IMR-90 (cell line): Measurements from ENCODE around the gene GALNT12. TPM values are rescaled to one million over a fixed set of nuclear protein-coding genes. Genes with fewer than 3 reads are reported as not detected.
A peak's percentile ranks its signal among the peaks of the same experiment; 100 is the strongest.

Experiments
- ATAC-seq: fragments of 200-7000 bp; cut with Tn5 transposase; 2 replicates; pipeline ENCODE4 v1.9.1; 2020; ENCODE audit warnings: low read depth, mild to moderate bottlenecking, moderate library complexity
- BruUV-seq: library from RNA; stranded (reverse); fragments of 400-500 nt; replicated peaks from 2 replicates; lab custom pipeline; 2021; lab: Mats Ljungman, UMichigan
- CTCF ChIA-PET: fragments of 300-600 bp; formaldehyde crosslinking; extraction: SDS; loops from one replicate; lab custom pipeline; 2021; ENCODE audit warnings: antibody characterized with exemption; lab: Yijun Ruan, JAX
- POLR2A ChIA-PET: fragments of 300-600 bp; sonication (Branson Sonifier 250); formaldehyde crosslinking; loops from one replicate; lab custom pipeline; 2022; ENCODE audit warnings: antibody characterized with exemption; ENCODE audit not compliant: unreplicated experiment; lab: Charles Lee
- DNase-seq: peaks from one replicate; pipeline ENCODE4 v3.0.0; 2013
- H2AFZ ChIP-seq: replicated peaks from 2 replicates; pipeline ENCODE3; 2013; ENCODE audit warnings: low read length, mild to moderate bottlenecking; ENCODE audit not compliant: poor library complexity
- H2AK5ac ChIP-seq: 2 replicates; pipeline ENCODE4 v1.6.1; 2013; ENCODE audit warnings: low read depth, low read length, inconsistent platforms
- H2AK9ac ChIP-seq: replicated peaks from 2 replicates; pipeline ENCODE3; 2013; ENCODE audit warnings: mild to moderate bottlenecking, low read depth, low read length, moderate library complexity; ENCODE audit not compliant: poor library complexity
- H2BK120ac ChIP-seq: 2 replicates; pipeline ENCODE4 v1.6.1; 2013; ENCODE audit warnings: low read depth, low read length, inconsistent platforms
- H2BK15ac ChIP-seq: 3 replicates; pipeline ENCODE4 v1.6.1; 2013; ENCODE audit warnings: low read depth, low read length, inconsistent platforms
- H2BK20ac ChIP-seq: 2 replicates; pipeline ENCODE4 v1.6.1; 2013; ENCODE audit warnings: low read depth, mild to moderate bottlenecking, inconsistent platforms, low read length, moderate library complexity
- H2BK5ac ChIP-seq: 2 replicates; pipeline ENCODE4 v1.6.1; 2013; ENCODE audit warnings: mild to moderate bottlenecking, low read depth, low read length, inconsistent platforms; ENCODE audit not compliant: poor library complexity, severe bottlenecking
- H3K14ac ChIP-seq: replicated peaks from 2 replicates; pipeline ENCODE4 v1.6.1; 2013; ENCODE audit warnings: low read depth, low read length, inconsistent platforms
- H3K18ac ChIP-seq: 2 replicates; pipeline ENCODE4 v1.6.1; 2013; ENCODE audit warnings: low read depth, low read length, control low read depth
- H3K23ac ChIP-seq: 2 replicates; pipeline ENCODE4 v1.6.1; 2013; ENCODE audit warnings: low read depth, low read length, inconsistent platforms
- H3K27ac ChIP-seq: 2 replicates; pipeline ENCODE4 v1.5.1; 2013; ENCODE audit warnings: mild to moderate bottlenecking, control low read depth, low read length; ENCODE audit not compliant: insufficient read depth
- H3K27me3 ChIP-seq: 2 replicates; pipeline ENCODE4 v1.6.1; 2013; ENCODE audit warnings: low read length; ENCODE audit not compliant: control insufficient read depth, insufficient read depth
- H3K36me3 ChIP-seq: 2 replicates; pipeline ENCODE4 v1.6.1; 2013; ENCODE audit warnings: low read length, mixed read lengths; ENCODE audit not compliant: control insufficient read depth, insufficient read depth
- H3K4ac ChIP-seq: 2 replicates; pipeline ENCODE4 v1.6.1; 2013; ENCODE audit warnings: low read depth, low read length, inconsistent platforms
- H3K4me1 ChIP-seq: 2 replicates; pipeline ENCODE4 v1.6.1; 2013; ENCODE audit warnings: low read length, mixed read lengths; ENCODE audit not compliant: control insufficient read depth, insufficient read depth
- H3K4me2 ChIP-seq: 2 replicates; pipeline ENCODE4 v1.6.1; 2013; ENCODE audit warnings: low read depth, mild to moderate bottlenecking, control low read depth, low read length, moderate library complexity
- H3K4me3 ChIP-seq: 2 replicates; pipeline ENCODE4 v1.5.1; 2013; ENCODE audit warnings: low read depth, mild to moderate bottlenecking, control low read depth, low read length, moderate library complexity; ENCODE audit not compliant: insufficient read depth
- H3K56ac ChIP-seq: 2 replicates; pipeline ENCODE4 v1.6.1; 2013; ENCODE audit warnings: low read length, inconsistent platforms; ENCODE audit not compliant: insufficient read depth; ENCODE audit errors: extremely low read depth
- H3K79me1 ChIP-seq, 2 experiments: 2 replicates each; pipeline ENCODE4 v1.6.1; 2013; ENCODE audit warnings: low read length in 2 of 2, inconsistent platforms in 1 of 2, low read depth in 1 of 2
- H3K9ac ChIP-seq: 2 replicates; pipeline ENCODE4 v1.6.1; 2013; ENCODE audit warnings: low read depth, low read length, control low read depth
- H3K9me1 ChIP-seq: 2 replicates; pipeline ENCODE4 v1.6.1; 2013; ENCODE audit warnings: low read length, inconsistent platforms; ENCODE audit not compliant: insufficient read depth
- H3K9me3 ChIP-seq: 2 replicates; pipeline ENCODE4 v1.6.1; 2013; ENCODE audit warnings: low read length; ENCODE audit not compliant: control insufficient read depth, insufficient read depth
- H4K20me1 ChIP-seq: 2 replicates; pipeline ENCODE4 v1.6.1; 2013; ENCODE audit warnings: low read length, inconsistent platforms; ENCODE audit not compliant: insufficient read depth
- H4K5ac ChIP-seq: 2 replicates; pipeline ENCODE4 v1.6.1; 2013; ENCODE audit warnings: mild to moderate bottlenecking, low read depth, low read length, control low read depth
- H4K8ac ChIP-seq, 2 experiments: 2 replicates each; pipeline ENCODE4 v1.6.1; 2013; ENCODE audit warnings: low read depth in 2 of 2, low read length in 2 of 2, control low read depth in 1 of 2, inconsistent platforms in 1 of 2
- H4K91ac ChIP-seq: 2 replicates; pipeline ENCODE4 v1.6.1; 2013; ENCODE audit warnings: low read depth, low read length, inconsistent platforms; ENCODE audit not compliant: insufficient read depth
- BHLHE40 ChIP-seq: fragments of 150-350 bp; IDR thresholded peaks from 2 replicates; pipeline ENCODE4 v1.6.1; 2016; ENCODE audit warnings: mild to moderate bottlenecking, low read depth, low read length
- CHD1 ChIP-seq: IDR thresholded peaks from 2 replicates; pipeline ENCODE4 v1.6.1; 2012; ENCODE audit warnings: low read depth, low read length, improper control_type of control experiment
- CTCF ChIP-seq: conservative IDR thresholded peaks from 2 replicates; pipeline ENCODE4 v1.5.1; 2012; ENCODE audit warnings: mild to moderate bottlenecking, low read depth, low read length, improper control_type of control experiment
- ELK1 ChIP-seq: fragments of 150-350 bp; IDR thresholded peaks from 2 replicates; pipeline ENCODE4 v1.6.1; 2016; ENCODE audit warnings: low read depth, mild to moderate bottlenecking, low read length, moderate library complexity, borderline replicate concordance
- FOS ChIP-seq: fragments of 150-350 bp; IDR thresholded peaks from 2 replicates; pipeline ENCODE4 v1.6.1; 2016; ENCODE audit warnings: low read depth, low read length
- MAFK ChIP-seq: IDR thresholded peaks from 2 replicates; pipeline ENCODE4 v1.6.1; 2012; ENCODE audit warnings: low read depth, low read length, improper control_type of control experiment
- MAZ ChIP-seq: IDR thresholded peaks from 2 replicates; pipeline ENCODE4 v1.6.1; 2012; ENCODE audit warnings: low read depth, mild to moderate bottlenecking, low read length, improper control_type of control experiment, moderate library complexity, borderline replicate concordance
- MXI1 ChIP-seq: IDR thresholded peaks from 2 replicates; pipeline ENCODE4 v1.6.1; 2012; ENCODE audit warnings: low read depth, mild to moderate bottlenecking, low read length, moderate library complexity, borderline replicate concordance
- NFE2L2 ChIP-seq: fragments of 150-350 bp; IDR thresholded peaks from 2 replicates; pipeline ENCODE4 v1.6.1; 2016; ENCODE audit warnings: low read depth, mild to moderate bottlenecking, low read length
- POLR2A ChIP-seq: IDR thresholded peaks from 2 replicates; pipeline ENCODE4 v1.6.1; 2012; ENCODE audit warnings: mild to moderate bottlenecking, low read depth, low read length
- RAD21 ChIP-seq: IDR thresholded peaks from 2 replicates; pipeline ENCODE4 v1.6.1; 2012; ENCODE audit warnings: low read length, improper control_type of control experiment
- RCOR1 ChIP-seq: IDR thresholded peaks from 2 replicates; pipeline ENCODE4 v1.6.1; 2012; ENCODE audit warnings: mild to moderate bottlenecking, low read length, improper control_type of control experiment; ENCODE audit not compliant: insufficient replicate concordance
- RFX5 ChIP-seq: IDR thresholded peaks from 2 replicates; pipeline ENCODE4 v1.8.0; 2012; ENCODE audit warnings: low read depth, mild to moderate bottlenecking, low read length, moderate library complexity
- SMC3 ChIP-seq: fragments of 150-350 bp; IDR thresholded peaks from 2 replicates; pipeline ENCODE4 v1.6.1; 2016; ENCODE audit warnings: low read depth, mild to moderate bottlenecking, antibody characterized with exemption, low read length, moderate library complexity
- USF2 ChIP-seq: fragments of 150-350 bp; IDR thresholded peaks from 2 replicates; pipeline ENCODE4 v1.6.1; 2017; ENCODE audit warnings: mild to moderate bottlenecking, antibody characterized with exemption, low read length, low read depth
- WGBS, 2 experiments: methylation state at CpG; one replicate each; pipeline versions ENCODE4 v1.1.5 to v1.1.7; 2013; ENCODE audit warnings: missing lambda C conversion rate in 2 of 2; ENCODE audit not compliant: insufficient read length in 1 of 2; ENCODE audit errors: extremely low coverage in 2 of 2; 5-methylcytosine and 5-hydroxymethylcytosine counted together
- dilution Hi-C: fragments of 300-500 bp; cut with HindIII; formaldehyde crosslinking; loops from one replicate; pipeline ENCODE4 v1.14.3; 2018; ENCODE audit warnings: low sequenced_read_pairs; ENCODE audit not compliant: unreplicated experiment
- in situ Hi-C: fragments of 300-500 bp; cut with MboI; formaldehyde crosslinking; loops from 3 replicates; pipeline ENCODE4 v1.14.3; 2019; ENCODE audit warnings: low sequenced_read_pairs, inconsistent platforms, mixed read lengths
- intact Hi-C: fragments of 100-400 bp; cut with micrococcal nuclease; formaldehyde crosslinking; loops from 2 replicates; pipeline ENCODE4 v1.10.0; 2022
- polyA plus RNA-seq, 3 experiments: library from polyadenylated mRNA; depleted of rRNA; stranded (reverse); fragments of >200 nt; gene quantifications; 2 replicates each; pipeline ENCODE4 v1.2.3, GENCODE V29; 2012; ENCODE audit warnings: low replicate concordance in 1 of 3
- total RNA-seq: library from RNA; depleted of rRNA; stranded (reverse); fragments of >200 nt; gene quantifications from 2 replicates; pipeline ENCODE4 v1.2.3, GENCODE V29; 2012

GALNT12 gene
- total and polyA plus RNA-seq, 2 of the 4 experiments (the other 2 are of a cell fraction): 2.3 to 2.5 TPM

- BruUV-seq: no TSS peak
- no peaks in the 10 kb centered on the region for H3K36me3 ChIP-seq
- no peak overlapping the region for H2BK15ac ChIP-seq
- H3K4me1 ChIP-seq: peaks cover 9% of the 10 kb centered on the region
- WGBS, 2 experiments: no CpG with 5 or more reads among the region's 5 CpGs
- no peaks in the 10 kb centered on the region for H3K9me3 ChIP-seq
- H3K79me1 ChIP-seq: no peaks in the 10 kb centered on the region
- H3K18ac ChIP-seq: no peak overlapping the region
- H2BK120ac ChIP-seq: peak overlapping the region; percentile 37
- CTCF ChIA-PET: interaction anchor here (0.9 to 2.2 kb wide), 13 partner anchors 9 to 280 kb away, joined by 3 to 18 read pairs (median 4); no protein-coding TSS in a partner anchor
- H3K4ac ChIP-seq: 0 out of 2 replicates have a peak overlapping the region, but pooled peaks have one; percentile 24
- no peak overlapping the region for H3K14ac ChIP-seq
- intact Hi-C loops (loop anchor here (1.0 kb wide), 5 partner anchors 82 to 279 kb away; partner anchors contain the start of gene COL15A1), dilution Hi-C loops (no loop called here), in situ Hi-C loops (loop anchor here (25.0 kb wide), 1 partner anchor 976 kb away; no protein-coding TSS in a partner anchor)
- H3K9me1 ChIP-seq: peaks cover 6% of the 10 kb centered on the region
- no peaks in the 10 kb centered on the region for H3K27me3 ChIP-seq
- ATAC-seq: peak; percentile 94
- no peak overlapping the region for H3K4me3 ChIP-seq
- peak overlapping the region; percentile 41; the same call in 1 of the 2 replicates for H2AK5ac ChIP-seq
- peak overlapping the region; percentile 19; the same call in 1 of the 2 replicates for H3K27ac ChIP-seq
- H3K23ac ChIP-seq: no peak overlapping the region
- no peak overlapping the region for H3K9ac ChIP-seq
- H3K4me2 ChIP-seq: no peak overlapping the region
- H4K5ac ChIP-seq: no peak overlapping the region
- no peak overlapping the region for H2AK9ac ChIP-seq
- H2BK20ac ChIP-seq: peak overlapping the region; percentile 8; the same call in 1 of the 2 replicates
- H2AFZ ChIP-seq: no peak overlapping the region
- peak overlapping the region; percentile 29; the same call in 1 of the 2 replicates for H4K91ac ChIP-seq
- POLR2A ChIA-PET: interaction anchor here (0.6 to 0.7 kb wide), 2 partner anchors 103 to 200 kb away, joined by 4 read pairs; no protein-coding TSS in a partner anchor
- no peak overlapping the region for H2BK5ac ChIP-seq
- no peaks in the 10 kb centered on the region for H4K20me1 ChIP-seq
- no peak overlapping the region; the same call in 1 of the 2 replicates for H3K56ac ChIP-seq
- DNase-seq: peak; percentile 95
- H4K8ac ChIP-seq: peak overlapping the region in 1 of 2 experiments; percentile 12; a peak in 1 of 4 replicates
- TF ChIP-seq MXI1 (no peak), NFE2L2 (no peak; the same call in 1 of the 2 replicates), USF2 (no peak), RAD21 (peak; percentile 98), CTCF (peak; percentile 92), ELK1 (no peak), MAFK (no peak), POLR2A (peak; percentile 42; the same call in 1 of the 2 replicates), FOS (no peak), SMC3 (peak; percentile 89), BHLHE40 (no peak), RFX5 (no peak), CHD1 (no peak), RCOR1 (no peak), MAZ (no peak)
Observed at GRCh38 chr9:98860871-98861293, 53.4 kb downstream of the GALNT12 start.
